Mucosa of descending colon (tissue), 3 donors: Measurements from ENCODE around the gene CDH7. TPM values are rescaled to one million over a fixed set of nuclear protein-coding genes. Genes with fewer than 3 reads are reported as not detected.

Experiments used
- ATAC-seq: fragments of 200-7000 bp; cut with Tn5 transposase; one replicate; pipeline ENCODE4 v1.9.1; 2020; ENCODE audit warnings: mild to moderate bottlenecking, moderate library complexity
- DNase-seq, 3 donors: peaks; one replicate each; pipeline ENCODE4 v3.0.0-alpha.2; 2020
- H3K36me3 ChIP-seq: fragments of 200-600 bp; one replicate; pipeline ENCODE4 v1.8.0; 2021; ENCODE audit warnings: low read depth, mild to moderate bottlenecking
- H3K4me1 ChIP-seq: fragments of 200-600 bp; one replicate; pipeline ENCODE4 v1.8.0; 2021; ENCODE audit warnings: low read depth, mild to moderate bottlenecking
- H3K4me3 ChIP-seq: fragments of 200-600 bp; one replicate; pipeline ENCODE4 v1.8.0; 2021; ENCODE audit warnings: mild to moderate bottlenecking
- H3K9me3 ChIP-seq: fragments of 200-600 bp; one replicate; pipeline ENCODE4 v1.8.0; 2021; ENCODE audit warnings: mild to moderate bottlenecking
- CTCF ChIP-seq: fragments of 200-600 bp; IDR thresholded peaks from one replicate; pipeline ENCODE4 v1.8.0; 2022; ENCODE audit warnings: antibody characterized with exemption, mild to moderate bottlenecking
- intact Hi-C, 2 donors: fragments of 100-400 bp; cut with DNase I in 1 of 2; cut with micrococcal nuclease in 1 of 2; formaldehyde crosslinking; loops; one replicate each; pipeline versions ENCODE4 v1.11.0 to v1.11.1; 2022; cut with DNase I, micrococcal nuclease
- total RNA-seq, 3 donors: library from RNA; stranded (reverse); fragmentation: NEBNext Ultra II Directional in 2 of 3; extraction: Animal tissue kit (Norgen Biotek cat#: 25700) in 2 of 3; gene quantifications; one replicate each; pipeline versions ENCODE4 v1.2.1 to v1.2.4, GENCODE V29; 2021 to 2023
- donor health status: DM: no; HTN: no; CAD: no; lungs with moderate emphysema.
- donor health status: DM: no; HTN: no; CAD: no.
- donor health status: DM: no; HTN: yes; CAD: no.

The CDH7 gene
- total RNA-seq, 3 donors from 2014 or later = not detected

- no peak for TF ChIP-seq CTCF
- H3K4me3 ChIP-seq = no peak overlapping the region
Observed at GRCh38 chr18:65749841-65750240, 971 bp upstream of the CDH7 start.

GRCh38 chr18:65751155-65752085 is 608 bp downstream of the CDH7 start:
- H3K36me3 ChIP-seq = no peaks in the 10 kb centered on the region
- ATAC-seq = no peak
- no peak for DNase-seq
- intact Hi-C loops = no loop called here
- no peaks in the 10 kb centered on the region for H3K9me3 ChIP-seq
- H3K4me3 ChIP-seq = no peak overlapping the region
- TF ChIP-seq CTCF = no peak
- peaks cover 3% of the 10 kb centered on the region for H3K4me1 ChIP-seq

More at GRCh38 chr18:65749841-65750240, 971 bp upstream of the CDH7 start:
- ATAC-seq (no peak), DNase-seq (no peak)
- peaks cover 3% of the 10 kb centered on the region for H3K4me1 ChIP-seq
- no peaks in the 10 kb centered on the region for H3K36me3 ChIP-seq
- intact Hi-C loops = no loop called here
- no peaks in the 10 kb centered on the region for H3K9me3 ChIP-seq

- no peaks in the 10 kb centered on the region for H3K9me3 ChIP-seq
- DNase-seq = no peak
- TF ChIP-seq CTCF = no peak
- intact Hi-C loops = no loop called here
- ATAC-seq = no peak
- H3K36me3 ChIP-seq = no peaks in the 10 kb centered on the region
- H3K4me3 ChIP-seq = no peak overlapping the region
- H3K4me1 ChIP-seq = peaks cover 3% of the 10 kb centered on the region
Observed at GRCh38 chr18:65752625-65753325, 2.0 kb downstream of the CDH7 start.

GRCh38 chr18:65753520-65753919 is 2.7 kb downstream of the CDH7 start:
- Histone ChIP-seq H3K9me3 (no peaks in the 10 kb centered on the region), H3K36me3 (no peaks in the 10 kb centered on the region), H3K4me3 (no peak overlapping the region), H3K4me1 (peaks cover 3% of the 10 kb centered on the region)
- no peak for TF ChIP-seq CTCF
- ATAC-seq (peak; percentile 66), DNase-seq (peak in 1 of 3 donors; percentile 13)
- intact Hi-C loops = no loop called here

- peaks cover 3% of the 10 kb centered on the region for H3K4me1 ChIP-seq
- ATAC-seq = no peak
- H3K36me3 ChIP-seq = no peaks in the 10 kb centered on the region
- no peak for TF ChIP-seq CTCF
- intact Hi-C loops = no loop called here
- H3K9me3 ChIP-seq = no peaks in the 10 kb centered on the region
- DNase-seq = no peak
- no peak overlapping the region for H3K4me3 ChIP-seq
Observed at GRCh38 chr18:65754121-65754520, 3.3 kb downstream of the CDH7 start.
